HG02678 (cell line): ENCODE results near the gene SAA4.
"Not testable (repeated sequence)": the region's sequence is repeated elsewhere in the genome, so short reads cannot be mapped to it uniquely, and the experiment has no call there.

Experiments
- ATAC-seq: cut with Tn5 transposase; IDR thresholded peaks from one replicate; pipeline ENCODE4 v1.9.1; 2021; ENCODE audit warnings: mild to moderate bottlenecking, moderate library complexity; ENCODE audit not compliant: unreplicated experiment

Gene SAA4, protein sequence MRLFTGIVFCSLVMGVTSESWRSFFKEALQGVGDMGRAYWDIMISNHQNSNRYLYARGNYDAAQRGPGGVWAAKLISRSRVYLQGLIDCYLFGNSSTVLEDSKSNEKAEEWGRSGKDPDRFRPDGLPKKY

DNA sequence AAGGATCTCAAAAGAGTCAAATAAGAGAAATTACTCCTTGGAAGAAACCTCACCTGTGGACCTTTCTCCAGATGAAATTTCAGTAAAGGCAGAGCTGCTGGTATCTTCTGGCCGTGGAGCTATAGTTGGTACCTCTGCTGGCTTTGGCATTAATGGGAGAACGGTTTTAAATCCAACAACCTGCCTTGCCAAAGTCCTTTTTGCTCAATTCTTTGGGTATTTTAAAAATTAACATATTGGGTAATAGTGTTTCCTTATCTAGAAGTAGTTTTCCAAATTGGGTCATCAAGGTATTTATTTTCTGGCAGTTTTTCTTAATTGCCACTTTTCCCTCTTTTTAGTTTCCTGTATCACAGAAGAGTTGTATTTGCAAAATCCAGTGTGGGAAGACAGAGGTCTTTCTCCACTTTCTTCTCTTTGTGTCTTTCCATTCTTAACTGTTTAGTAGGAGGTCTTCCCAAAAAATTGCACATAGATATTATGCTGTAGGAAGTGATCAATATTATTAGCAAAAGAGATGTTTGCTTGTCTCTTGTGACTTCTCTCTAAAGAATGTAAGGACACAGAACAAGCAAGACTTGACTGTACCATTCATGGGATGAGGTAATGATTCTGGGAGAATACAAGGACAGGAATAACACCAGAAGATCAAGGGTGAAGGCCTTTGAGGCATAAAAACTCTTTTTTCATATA, at the start of gene SAA4:
SAA4 (minus strand) TSS at position 139 of the 693 bp plus-strand sequence. CDS start 876 bp downstream, outside the sequence.
- ATAC-seq, result no peak

DNA sequence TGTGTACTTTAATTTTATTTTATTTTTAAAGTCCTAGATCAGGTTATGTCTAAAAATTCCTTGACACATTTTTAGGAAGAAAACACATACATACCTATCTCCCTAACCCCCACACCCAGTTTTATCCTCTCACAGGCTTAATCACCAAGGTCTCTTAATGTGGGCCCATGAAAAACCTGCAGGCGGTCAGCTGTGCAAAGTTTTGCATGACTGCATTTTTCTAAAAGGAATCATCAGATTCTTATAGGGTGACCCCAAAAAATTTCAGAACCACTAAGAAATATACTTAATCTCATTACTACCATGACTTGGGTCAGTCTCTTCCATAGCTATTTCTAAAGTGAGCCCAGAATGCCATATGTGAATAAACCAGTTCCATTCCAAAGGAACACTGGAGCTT, 49.2 kb upstream of the SAA4 start:
- no peak for ATAC-seq

GRCh38 chr11:18282626-18283025, 46.0 kb upstream of the SAA4 start:
- ATAC-seq, result no peak

DNA sequence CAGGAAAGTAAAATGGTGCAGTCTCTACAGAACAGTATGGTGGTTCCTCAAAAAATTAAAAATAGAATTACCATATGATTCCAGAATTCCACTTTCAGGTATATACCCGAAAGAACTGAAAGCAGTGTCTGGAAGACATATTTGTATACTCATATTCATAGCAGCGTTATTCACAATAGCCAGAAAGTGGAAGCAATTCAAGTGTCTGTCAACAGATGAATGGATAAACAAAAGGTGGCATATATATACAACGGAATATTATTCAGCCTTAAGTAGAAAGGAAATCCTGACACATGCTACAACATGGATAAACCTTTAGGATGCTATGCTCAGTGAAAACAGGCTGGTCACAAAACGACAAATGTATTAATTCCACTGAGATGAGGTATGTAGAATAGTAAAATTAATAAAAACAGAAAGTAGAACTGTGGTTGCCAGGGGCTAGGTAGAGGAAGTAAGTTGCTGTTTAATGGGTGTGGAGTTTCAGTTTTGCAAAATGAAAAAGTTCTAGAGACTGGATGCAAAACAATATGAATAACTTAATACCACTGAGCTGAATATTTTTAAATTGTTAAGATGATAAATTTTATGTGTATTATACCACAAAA, 43.9 kb upstream of the SAA4 start:
- peak; percentile 95 for ATAC-seq

GRCh38 chr11:18277565-18278271, 41.1 kb upstream of the SAA4 start:
- no peak for ATAC-seq

DNA sequence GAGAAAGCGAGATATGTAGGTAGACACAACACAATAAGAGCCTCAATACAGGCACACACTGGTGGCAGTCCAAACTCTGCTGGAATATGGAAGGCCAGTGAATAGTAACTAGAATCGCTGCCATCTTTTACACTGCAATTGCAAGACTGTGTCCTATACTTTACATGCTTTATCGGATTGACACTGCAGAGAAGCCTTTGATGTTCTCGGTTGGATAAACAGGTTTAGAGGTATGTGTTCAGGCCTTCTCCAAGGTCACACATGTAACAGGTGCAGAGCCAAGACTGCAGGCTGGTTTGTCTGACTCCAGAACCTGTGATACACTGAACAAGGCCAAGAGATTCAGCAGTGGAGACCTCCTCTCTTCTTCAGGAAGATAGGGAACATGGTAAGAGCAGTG, 34.6 kb upstream of the SAA4 start:
- ATAC-seq, result no peak

DNA sequence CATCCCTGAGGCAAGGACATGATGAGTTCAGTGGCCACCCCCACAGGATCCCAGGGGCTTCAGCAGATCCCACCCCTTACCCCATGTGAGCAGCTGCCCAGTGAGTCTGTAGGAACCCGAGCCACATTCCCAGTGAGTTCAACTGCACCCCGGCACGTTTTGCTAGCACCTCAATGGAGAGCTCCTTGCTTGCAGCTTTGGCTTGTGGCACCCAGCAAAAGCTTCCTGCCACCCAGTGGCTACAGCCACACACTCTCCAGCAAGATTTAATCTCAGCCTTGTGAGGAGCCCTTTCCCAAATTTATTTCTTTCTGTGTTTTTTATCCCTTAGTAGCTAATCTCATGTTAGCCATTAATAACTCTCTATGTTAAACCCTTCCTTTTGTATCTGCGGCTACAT, 33.5 kb upstream of the SAA4 start:
- ATAC-seq, result no peak

GRCh38 chr11:18269252-18269651, 32.6 kb upstream of the SAA4 start:
- ATAC-seq, result not testable (repeated sequence)

GRCh38 chr11:18267335-18268133, 30.9 kb upstream of the SAA4 start:
- ATAC-seq, result peak; percentile 67

DNA sequence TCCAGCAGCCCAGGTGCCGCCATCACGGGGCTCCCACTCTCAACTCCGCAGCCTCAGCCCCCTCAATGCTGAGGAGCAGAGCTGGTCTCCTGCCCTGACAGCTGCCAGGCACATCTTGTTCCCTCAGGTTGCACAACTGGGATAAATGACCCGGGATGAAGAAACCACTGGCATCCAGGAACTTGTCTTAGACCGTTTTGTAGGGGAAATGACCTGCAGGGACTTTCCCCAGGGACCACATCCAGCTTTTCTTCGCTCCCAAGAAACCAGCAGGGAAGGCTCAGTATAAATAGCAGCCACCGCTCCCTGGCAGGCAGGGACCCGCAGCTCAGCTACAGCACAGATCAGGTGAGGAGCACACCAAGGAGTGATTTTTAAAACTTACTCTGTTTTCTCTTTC, 29.3 kb upstream of the SAA4 start, which contains the start of gene SAA1:
SAA1 (plus strand) TSS at position 316 of the 400 bp plus-strand sequence. CDS start 624 bp downstream, outside the sequence.
- no peak for ATAC-seq

GRCh38 chr11:18264677-18265555, 28.3 kb upstream of the SAA4 start:
- no peak for ATAC-seq

DNA sequence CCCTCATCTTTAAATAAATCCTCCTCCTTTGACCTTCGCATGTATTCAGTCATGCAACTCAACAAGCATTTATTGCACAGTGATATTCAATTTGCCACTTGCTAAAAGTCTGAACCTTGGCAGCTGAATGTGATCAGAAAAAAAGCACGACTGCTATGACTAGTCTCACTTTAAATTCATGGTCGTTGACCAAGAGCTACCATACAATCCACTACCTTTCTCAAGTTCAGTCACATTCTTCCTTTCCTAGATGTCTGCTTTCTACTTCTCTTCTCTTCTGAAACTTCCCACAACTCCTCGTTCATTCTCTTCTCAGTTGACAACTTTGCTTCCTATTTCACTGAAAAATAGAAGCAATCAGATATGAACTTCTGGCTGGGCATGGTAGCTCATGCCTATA, 27.4 kb upstream of the SAA4 start:
- no peak for ATAC-seq

GRCh38 chr11:18262681-18263350, 26.2 kb upstream of the SAA4 start:
- ATAC-seq, result not testable (repeated sequence)

GRCh38 chr11:18261721-18262120, 25.1 kb upstream of the SAA4 start:
- ATAC-seq, result no peak

GRCh38 chr11:18259259-18259658, 22.7 kb upstream of the SAA4 start:
- no peak for ATAC-seq

- ATAC-seq, result no peak
Observed at GRCh38 chr11:18254781-18255361, 18.3 kb upstream of the SAA4 start.

DNA sequence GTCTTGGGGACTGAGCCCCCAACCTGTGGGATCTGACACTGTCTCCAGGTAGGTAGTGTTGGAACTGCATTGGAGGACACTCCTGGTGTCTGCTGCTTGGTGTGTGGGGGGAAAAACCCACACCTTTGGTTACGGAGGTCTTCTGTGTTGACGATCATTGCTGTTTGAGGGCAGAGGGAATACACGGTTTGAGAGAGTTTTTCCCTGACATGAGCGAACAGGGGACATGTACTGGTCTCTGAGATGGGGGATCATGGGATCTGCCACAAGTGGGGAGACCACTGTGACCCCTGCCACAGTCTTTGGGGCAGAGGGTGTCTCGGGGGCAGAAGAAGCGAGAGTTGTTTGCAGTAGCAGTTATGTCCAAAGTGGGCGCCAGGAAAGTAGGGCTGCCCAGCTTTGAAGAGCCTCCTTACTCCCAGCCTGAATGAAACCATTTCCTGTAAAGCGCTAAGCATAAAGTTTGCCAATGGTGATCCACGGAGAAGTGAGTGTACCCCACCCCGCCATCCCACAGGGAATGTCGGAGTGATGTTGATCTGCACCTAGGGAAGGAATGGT, 17.3 kb upstream of the SAA4 start:
- ATAC-seq, result no peak

- ATAC-seq, result no peak
Observed at GRCh38 chr11:18253233-18253632, 16.6 kb upstream of the SAA4 start.

GRCh38 chr11:18248561-18248960, 12.0 kb upstream of the SAA4 start, which contains the start of gene SAA2:
TSS of gene SAA2 (minus strand) at chr11:18248668. CDS start at chr11:18248011, 657 bp downstream.
- no peak for ATAC-seq
